GM12878 (cell line): Measurements from ENCODE around the gene TMUB2. TPM values are rescaled to one million over a fixed set of nuclear protein-coding genes. Genes with fewer than 3 reads are reported as not detected.

Source experiments
- ATAC-seq: fragments of 200-7000 bp; cut with Tn5 transposase; 3 replicates; pipeline ENCODE4 v1.9.1; 2020; ENCODE audit warnings: mild to moderate bottlenecking, moderate library complexity
- BruUV-seq: library from RNA; stranded (reverse); fragments of 400-500 nt; replicated peaks from 2 replicates; lab custom pipeline; 2021; lab: Mats Ljungman, UMichigan
- CTCF ChIA-PET: fragments of 300-600 bp; sonication (Branson Sonifier 250); formaldehyde crosslinking; extraction: SDS; loops from one replicate; lab custom pipeline; 2021; ENCODE audit warnings: inconsistent platforms; lab: Yijun Ruan, JAX
- POLR2A ChIA-PET: fragments of 350-600 bp; formaldehyde crosslinking; extraction: SDS; loops from one replicate; lab custom pipeline; 2021; ENCODE audit warnings: inconsistent platforms; lab: Charles Lee
- RAD21 ChIA-PET: fragments of 300-600 bp; sonication (Branson Sonifier 250); formaldehyde crosslinking; loops from one replicate; lab custom pipeline; 2023; ENCODE audit warnings: antibody characterized with exemption; ENCODE audit not compliant: unreplicated experiment; lab: Charles Lee
- SMC1A ChIA-PET: fragments of 300-600 bp; sonication (Branson Sonifier 250); formaldehyde crosslinking; loops from one replicate; lab custom pipeline; 2023; ENCODE audit not compliant: unreplicated experiment, uncharacterized antibody; lab: Charles Lee
- DNase-seq: peaks from one replicate; pipeline ENCODE4 v3.0.0-alpha.2; 2011; ENCODE audit warnings: low read depth, low spot score
- FAIRE-seq: peaks from 3 replicates; lab custom pipeline; 2011; peaks lifted over from hg19 to GRCh38; lab: Jason Lieb, UNC
- H2AFZ ChIP-seq: 2 replicates; pipeline ENCODE4 v1.6.0; 2011; ENCODE audit warnings: low read depth, low read length, control low read depth; ENCODE audit not compliant: control insufficient read depth
- H3K27ac ChIP-seq: 2 replicates; pipeline ENCODE4 v1.5.1; 2011; ENCODE audit warnings: control low read depth; ENCODE audit not compliant: control insufficient read depth, insufficient read depth
- H3K27me3 ChIP-seq, 2 experiments: replicated peaks in 1 of 2; 2 replicates each; pipeline versions ENCODE4 v1.6.0 to v1.6.1; 2011; ENCODE audit warnings: low read length in 1 of 2; ENCODE audit not compliant: control insufficient read depth in 2 of 2, insufficient read depth in 2 of 2
- H3K36me3 ChIP-seq, 2 experiments: 2 replicates each; pipeline ENCODE4 v1.5.1; 2011; ENCODE audit warnings: low read length in 1 of 2; ENCODE audit not compliant: control insufficient read depth in 2 of 2, insufficient read depth in 2 of 2
- H3K4me1 ChIP-seq: 2 replicates; pipeline ENCODE4 v1.6.1; 2011; ENCODE audit warnings: mild to moderate bottlenecking, low read length, moderate library complexity, mixed read lengths; ENCODE audit not compliant: control insufficient read depth, insufficient read depth
- H3K4me2 ChIP-seq: 2 replicates; pipeline ENCODE4 v1.6.0; 2011; ENCODE audit warnings: control low read depth; ENCODE audit not compliant: control insufficient read depth, insufficient read depth
- H3K4me3 ChIP-seq: fragments of 200-600 bp; sonication (generic); 2 replicates; pipeline ENCODE4 v1.5.1; 2016
- H3K79me2 ChIP-seq: 2 replicates; pipeline ENCODE4 v1.6.0; 2011; ENCODE audit warnings: low read length; ENCODE audit not compliant: control insufficient read depth, insufficient read depth
- H3K9ac ChIP-seq: 2 replicates; pipeline ENCODE4 v1.8.0; 2011; ENCODE audit warnings: low read length, control low read depth, mixed read lengths; ENCODE audit not compliant: control insufficient read depth, insufficient read depth
- H3K9me3 ChIP-seq: replicated peaks from 3 replicates; pipeline ENCODE4 v1.5.1; 2011; ENCODE audit warnings: mild to moderate bottlenecking, low read length; ENCODE audit not compliant: control insufficient read depth, insufficient read depth
- H4K20me1 ChIP-seq: 2 replicates; pipeline ENCODE4 v1.6.0; 2011; ENCODE audit not compliant: control insufficient read depth, insufficient read depth
- BHLHE40 ChIP-seq, 2 experiments: fragments of 450-650 bp in 1 of 2; IDR thresholded peaks; 2 replicates each; pipeline ENCODE4 v1.6.1; 2011 to 2017; ENCODE audit warnings: low read depth in 2 of 2, borderline replicate concordance in 1 of 2, improper control_type of control experiment in 1 of 2, low read length in 1 of 2, mild to moderate bottlenecking in 1 of 2
- CEBPB ChIP-seq, 2 experiments: fragments of 150-350 bp in 1 of 2; IDR thresholded peaks; 2 replicates each; pipeline ENCODE4 v1.6.1; 2012 to 2014; ENCODE audit warnings: low read depth in 2 of 2, low read length in 2 of 2, borderline replicate concordance in 1 of 2, inconsistent platforms in 1 of 2
- CREB1 ChIP-seq: IDR thresholded peaks from 2 replicates; pipeline ENCODE4 v1.6.1; 2012; ENCODE audit warnings: low read depth, mild to moderate bottlenecking, inconsistent platforms
- DPF2 ChIP-seq: fragments of 450-650 bp; IDR thresholded peaks from 2 replicates; pipeline ENCODE4 v1.6.1; 2017; ENCODE audit warnings: mild to moderate bottlenecking
- NFXL1 ChIP-seq: fragments of 450-650 bp; IDR thresholded peaks from 2 replicates; pipeline ENCODE4 v1.6.1; 2017; ENCODE audit warnings: antibody characterized with exemption, mild to moderate bottlenecking, borderline replicate concordance
- NR2C1 ChIP-seq: fragments of 450-650 bp; IDR thresholded peaks from 2 replicates; pipeline ENCODE4 v1.6.1; 2017; ENCODE audit warnings: antibody characterized with exemption, mild to moderate bottlenecking, moderate library complexity
- RAD51 ChIP-seq: fragments of 450-650 bp; IDR thresholded peaks from 2 replicates; pipeline ENCODE4 v1.6.1; 2016; ENCODE audit warnings: moderate library complexity, mild to moderate bottlenecking, inconsistent platforms
- SMARCA5 ChIP-seq: fragments of 450-650 bp; IDR thresholded peaks from 2 replicates; pipeline ENCODE4 v1.6.1; 2017; ENCODE audit warnings: mild to moderate bottlenecking
- YY1 ChIP-seq: IDR thresholded peaks from 2 replicates; pipeline ENCODE4 v1.6.1; 2011; ENCODE audit warnings: low read depth, mild to moderate bottlenecking, low read length
- WGBS: methylation state at CpG from one replicate; pipeline ENCODE4 v1.1.6; 2016; ENCODE audit warnings: low lambda C conversion rate; ENCODE audit not compliant: insufficient replicate concordance, insufficient coverage; ENCODE audit errors: missing lambda C conversion rate; 5-methylcytosine and 5-hydroxymethylcytosine counted together
- in situ Hi-C: fragments of 300-500 bp; cut with MboI; formaldehyde crosslinking; loops from 9 replicates; pipeline ENCODE4 v1.14.3; 2018; ENCODE audit warnings: mixed read lengths
- intact Hi-C: fragments of 100-400 bp; cut with micrococcal nuclease; formaldehyde crosslinking; loops from one replicate; pipeline ENCODE4 v1.14.2; 2022; ENCODE audit not compliant: unreplicated experiment
- polyA plus RNA-seq, 11 experiments: library from polyadenylated mRNA; depleted of rRNA in 4 of 11; unstranded in 6 of 11; stranded (reverse) in 5 of 11; fragments of >200 nt; fragmentation: Nextera tagmentation in 4 of 11; fragmentation: Illumina TruSeq in 1 of 11; extraction: Ambion mirVana in 4 of 11; extraction: Trizol in 1 of 11; gene quantifications; 1 replicate in 1 of 11; 2 replicates in 10 of 11; pipeline versions ENCODE4 v1.2.1 to v1.2.3, GENCODE V29; 2011 to 2016; ENCODE audit warnings: inconsistent platforms in 2 of 11, missing spikeins in 2 of 11, low read depth in 1 of 11
- total RNA-seq, 4 experiments: library from RNA; depleted of rRNA in 3 of 4; stranded (reverse); fragments of >200 nt in 3 of 4; fragmentation: Illumina TruSeq in 1 of 4; extraction: Trizol in 1 of 4; gene quantifications; 2 replicates each; pipeline versions ENCODE4 v1.2.1 to v1.2.3, GENCODE V29; 2013 to 2021
- TF ChIP-seq, protein P1 (sequence below), 3 experiments: IDR thresholded peaks in 2 of 3; conservative IDR thresholded peaks in 1 of 3; 2 replicates each; pipeline ENCODE4 v1.5.1; 2011; ENCODE audit warnings: low read depth in 3 of 3, low read length in 3 of 3, mild to moderate bottlenecking in 3 of 3, control low read depth in 2 of 3, moderate library complexity in 2 of 3, inconsistent platforms in 1 of 3, mixed read lengths in 1 of 3; ENCODE audit not compliant: control insufficient read depth in 2 of 3, insufficient read depth in 1 of 3; ENCODE audit errors: extremely low read depth in 1 of 3

Gene TMUB2
- total and polyA plus RNA-seq, 10 of the 15 experiments (the other 5 are each of a cell fraction or from before 2014, with no cell fraction given): 4.3 to 34.0 (median 20.0) TPM

DNA sequence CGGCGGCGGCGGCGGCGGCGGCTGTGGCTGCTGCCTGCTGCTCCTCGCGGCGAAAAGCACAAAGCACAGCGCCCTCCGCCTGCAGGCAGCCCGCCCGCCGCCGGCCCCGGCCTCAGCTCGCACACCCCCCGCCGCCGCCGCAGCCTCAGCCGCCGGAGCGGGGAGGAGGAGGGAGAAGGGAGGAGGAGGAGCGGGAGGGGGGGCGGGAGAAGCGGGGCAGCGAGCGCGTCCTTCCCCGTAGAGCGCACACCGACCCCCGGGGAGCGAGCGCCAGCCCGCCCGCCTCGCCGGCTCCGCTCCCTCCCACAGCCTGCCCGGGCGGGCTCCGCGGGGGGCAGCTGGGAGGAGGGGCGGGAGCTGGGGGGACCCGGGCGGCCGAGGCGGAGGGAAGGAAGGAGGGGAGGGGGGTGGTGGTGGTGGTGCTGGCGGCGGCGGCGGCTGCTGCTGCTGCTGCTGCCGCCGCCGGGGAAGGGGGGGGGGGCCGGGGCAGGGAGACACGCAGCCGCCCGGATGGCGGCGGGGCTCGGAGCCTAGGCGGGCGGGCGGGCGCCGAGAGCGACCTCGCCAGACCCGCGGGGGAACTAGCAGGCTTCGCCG, 32.9 kb downstream of the TMUB2 start, which contains the start of gene UBTF:
TSS of gene UBTF (minus strand) at position 60 of the 597 bp plus-strand sequence. CDS start 1,446 bp downstream, outside the sequence.
- Histone ChIP-seq H3K9me3 (no peaks in the 10 kb centered on the region), H2AFZ (peak within 1 kb of the TSS; percentile 17; the same call in 1 of the 2 replicates), H3K4me3 (peak within 1 kb of the TSS; percentile 98), H3K4me1 (peaks cover 20% of the 10 kb centered on the region), H3K4me2 (peak within 1 kb of the TSS; percentile 36; the same call in 1 of the 2 replicates), H3K27me3 (no peaks in the 10 kb centered on the region), H3K36me3 (peaks cover 15 to 16% of the 10 kb centered on the region in 2 experiments), H3K27ac (peak within 1 kb of the TSS; percentile 91), H3K79me2 (peaks cover 69% of the 10 kb centered on the region), H4K20me1 (no peaks in the 10 kb centered on the region), H3K9ac (peak within 1 kb of the TSS; percentile 88)
- ChIA-PET SMC1A (no interaction called here), CTCF (interaction anchor here (0.7 to 2.9 kb wide), 6 partner anchors 10 to 126 kb away, joined by 3 to 19 read pairs (median 9); no protein-coding TSS in a partner anchor), RAD21 (interaction anchor here (0.6 to 2.8 kb wide), 7 partner anchors 10 to 489 kb away, joined by 3 to 16 read pairs (median 5); partner anchors contain the start of gene DBF4B), POLR2A (interaction anchor here (0.6 to 1.3 kb wide), 5 partner anchors 10 to 812 kb away, joined by 3 to 6 read pairs (median 3); partner anchors contain the start of gene GRN)
- TF ChIP-seq SMARCA5 (peak; percentile 22; the same call in 1 of the 2 replicates), NFXL1 (peak; percentile 90; the same call in 1 of the 2 replicates), CREB1 (no peak), DPF2 (0 out of 2 replicates have a peak, but pooled peaks have one; percentile 9), NR2C1 (no peak), RAD51 (no peak), YY1 (no peak), BHLHE40 (IDR thresholded peaks at IDR 0.05; ENCODE audit: borderline replicate concordance in 1 of 2, low read depth in 2 of 2, low read length in 1 of 2) (peak in 1 of 2 experiments; percentile 2; a peak in 1 of 4 replicates), CEBPB (IDR thresholded peaks at IDR 0.05; ENCODE audit: borderline replicate concordance in 1 of 2, low read depth in 2 of 2, low read length in 2 of 2) (no peak)
- TF ChIP-seq, protein P1, sequence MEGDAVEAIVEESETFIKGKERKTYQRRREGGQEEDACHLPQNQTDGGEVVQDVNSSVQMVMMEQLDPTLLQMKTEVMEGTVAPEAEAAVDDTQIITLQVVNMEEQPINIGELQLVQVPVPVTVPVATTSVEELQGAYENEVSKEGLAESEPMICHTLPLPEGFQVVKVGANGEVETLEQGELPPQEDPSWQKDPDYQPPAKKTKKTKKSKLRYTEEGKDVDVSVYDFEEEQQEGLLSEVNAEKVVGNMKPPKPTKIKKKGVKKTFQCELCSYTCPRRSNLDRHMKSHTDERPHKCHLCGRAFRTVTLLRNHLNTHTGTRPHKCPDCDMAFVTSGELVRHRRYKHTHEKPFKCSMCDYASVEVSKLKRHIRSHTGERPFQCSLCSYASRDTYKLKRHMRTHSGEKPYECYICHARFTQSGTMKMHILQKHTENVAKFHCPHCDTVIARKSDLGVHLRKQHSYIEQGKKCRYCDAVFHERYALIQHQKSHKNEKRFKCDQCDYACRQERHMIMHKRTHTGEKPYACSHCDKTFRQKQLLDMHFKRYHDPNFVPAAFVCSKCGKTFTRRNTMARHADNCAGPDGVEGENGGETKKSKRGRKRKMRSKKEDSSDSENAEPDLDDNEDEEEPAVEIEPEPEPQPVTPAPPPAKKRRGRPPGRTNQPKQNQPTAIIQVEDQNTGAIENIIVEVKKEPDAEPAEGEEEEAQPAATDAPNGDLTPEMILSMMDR (IDR thresholded peaks at IDR 0.05 in 2 of 3, conservative IDR thresholded peaks at IDR 0.05 in 1 of 3; ENCODE audit: control insufficient read depth in 2 of 3, extremely low read depth in 1 of 3, insufficient read depth in 1 of 3, low read depth in 3 of 3, low read length in 3 of 3): peak in 1 of 3 experiments; percentile 5; a peak in 1 of 6 replicates
- 1% methylated on average over 14 of the region's 76 CpGs for WGBS
- intact Hi-C loops: loop anchor here (2.0 to 10.0 kb wide), 3 partner anchors 25 to 285 kb away; partner anchors contain the start of gene GPATCH8
- in situ Hi-C loops: loop anchor here (25.0 kb wide), 1 partner anchor 293 kb away; the partner anchor contains the start of gene GPATCH8
- DNase-seq (no peak), FAIRE-seq (no peak), ATAC-seq (peak; percentile 8)
- BruUV-seq: no TSS peak
